CD14-positive monocyte (primary cell): ENCODE data around the gene ACTR3. TPM values are rescaled to one million over a fixed set of nuclear protein-coding genes. Genes with fewer than 3 reads are reported as not detected.
"Not testable (repeated sequence)": the region's sequence is repeated elsewhere in the genome, so short reads cannot be mapped to it uniquely, and the experiment has no call there.

Experiments
- DNase-seq, 3 donors: peaks; one replicate each; pipeline ENCODE4 v3.0.0-alpha.2; 2011 to 2022
- H2AFZ ChIP-seq: 2 replicates; pipeline ENCODE4 v1.6.0; 2012; ENCODE audit warnings: mild to moderate bottlenecking, low read depth, low read length, inconsistent platforms; ENCODE audit not compliant: insufficient read depth, poor library complexity, severe bottlenecking
- H3K27ac ChIP-seq, 2 donors: 1 replicate in 1 of 2; 2 replicates in 1 of 2; pipeline ENCODE4 v1.5.1; 2012 to 2013; ENCODE audit warnings: low read length in 2 of 2, control low read depth in 1 of 2, inconsistent platforms in 1 of 2, low read depth in 1 of 2, mild to moderate bottlenecking in 1 of 2
- H3K27me3 ChIP-seq, 2 donors: one replicate each; pipeline versions ENCODE4 v1.6.0 to v1.6.1; 2011 to 2013; ENCODE audit warnings: low read length in 2 of 2; ENCODE audit not compliant: control insufficient read depth in 2 of 2, insufficient read depth in 2 of 2
- H3K36me3 ChIP-seq, 2 donors: replicated peaks in 1 of 2; 1 replicate in 1 of 2; 2 replicates in 1 of 2; pipeline versions ENCODE4 v1.5.1 to v1.6.1; 2012 to 2013; ENCODE audit warnings: low read length in 2 of 2, control low read depth in 1 of 2, inconsistent platforms in 1 of 2, mild to moderate bottlenecking in 1 of 2; ENCODE audit not compliant: insufficient read depth in 2 of 2, control insufficient read depth in 1 of 2
- H3K4me1 ChIP-seq, 2 donors: 1 replicate in 1 of 2; 2 replicates in 1 of 2; pipeline versions ENCODE4 v1.5.1 to v1.6.1; 2012 to 2013; ENCODE audit warnings: low read length in 2 of 2, control low read depth in 1 of 2, inconsistent platforms in 1 of 2, mild to moderate bottlenecking in 1 of 2, moderate library complexity in 1 of 2; ENCODE audit not compliant: insufficient read depth in 2 of 2, control insufficient read depth in 1 of 2
- H3K4me2 ChIP-seq: replicated peaks from 2 replicates; pipeline ENCODE3; 2012; ENCODE audit warnings: low read length, moderate library complexity, mild to moderate bottlenecking; ENCODE audit not compliant: poor library complexity, severe bottlenecking; ENCODE audit errors: extremely low read depth
- H3K4me3 ChIP-seq, 3 experiments: fragments of 200-600 bp in 1 of 3; sonication (generic) in 1 of 3; replicated peaks in 1 of 3; 1 replicate in 2 of 3; 2 replicates in 1 of 3; pipeline ENCODE4 v1.5.1; 2011 to 2013; ENCODE audit warnings: low read length in 3 of 3, mild to moderate bottlenecking in 3 of 3, control low read depth in 2 of 3, low read depth in 2 of 3, inconsistent platforms in 1 of 3, moderate library complexity in 1 of 3
- H3K79me2 ChIP-seq: 2 replicates; pipeline ENCODE4 v1.6.0; 2012; ENCODE audit warnings: mild to moderate bottlenecking, control low read depth, inconsistent platforms, low read length, moderate library complexity; ENCODE audit not compliant: insufficient read depth
- H3K9ac ChIP-seq: 2 replicates; pipeline ENCODE4 v1.6.0; 2017; ENCODE audit warnings: low read length, mild to moderate bottlenecking; ENCODE audit not compliant: insufficient read depth, poor library complexity, severe bottlenecking
- H3K9me3 ChIP-seq, 2 donors: replicated peaks in 1 of 2; 1 replicate in 1 of 2; 2 replicates in 1 of 2; pipeline versions ENCODE4 v1.5.1 to v1.6.1; 2012 to 2013; ENCODE audit warnings: low read length in 2 of 2, control low read depth in 1 of 2; ENCODE audit not compliant: control insufficient read depth in 1 of 2, insufficient read depth in 1 of 2
- H4K20me1 ChIP-seq: 2 replicates; pipeline ENCODE4 v1.6.0; 2012; ENCODE audit warnings: mild to moderate bottlenecking, low read length, control low read depth, moderate library complexity; ENCODE audit not compliant: insufficient read depth
- H3K27ac Mint-ChIP-seq, 7 donors: one replicate each; pipeline ENCODE4 v1.8.0; 2020; ENCODE audit warnings: mild to moderate bottlenecking in 7 of 7, mixed read lengths in 7 of 7, moderate library complexity in 6 of 7, inconsistent platforms in 2 of 7
- H3K27me3 Mint-ChIP-seq, 3 donors: one replicate each; pipeline ENCODE4 v1.8.0; 2021 to 2022; ENCODE audit warnings: low read depth in 3 of 3, mild to moderate bottlenecking in 3 of 3, mixed read lengths in 3 of 3, moderate library complexity in 3 of 3, inconsistent platforms in 1 of 3
- H3K36me3 Mint-ChIP-seq, 2 donors: one replicate each; pipeline ENCODE4 v1.8.0; 2020; ENCODE audit warnings: mixed read lengths in 2 of 2, inconsistent platforms in 1 of 2, mild to moderate bottlenecking in 1 of 2
- H3K4me1 Mint-ChIP-seq: one replicate; pipeline ENCODE4 v1.8.0; 2020; ENCODE audit warnings: mild to moderate bottlenecking, mixed read lengths
- H3K4me3 Mint-ChIP-seq, 2 donors: one replicate each; pipeline ENCODE4 v1.8.0; 2020; ENCODE audit warnings: mild to moderate bottlenecking in 2 of 2, mixed read lengths in 2 of 2, moderate library complexity in 1 of 2
- H3K9me3 Mint-ChIP-seq, 7 donors: one replicate each; pipeline ENCODE4 v1.8.0; 2020 to 2022; ENCODE audit warnings: mixed read lengths in 7 of 7, mild to moderate bottlenecking in 6 of 7, moderate library complexity in 6 of 7, inconsistent platforms in 2 of 7
- WGBS: methylation state at CpG from one replicate; pipeline ENCODE4 v1.1.5; 2013; ENCODE audit warnings: missing lambda C conversion rate; ENCODE audit not compliant: insufficient coverage; 5-methylcytosine and 5-hydroxymethylcytosine counted together
- intact Hi-C, 2 donors: fragments of 100-400 bp; cut with micrococcal nuclease; formaldehyde crosslinking; loops; one replicate each; pipeline versions ENCODE4 v1.15.0 to v1.15.1; 2023
- polyA plus RNA-seq, 3 donors: library from polyadenylated mRNA; depleted of rRNA in 1 of 3; unstranded in 2 of 3; stranded (reverse) in 1 of 3; fragments of 300-500 nt in 2 of 3; fragments of >200 nt in 1 of 3; fragmentation: Illumina TruSeq in 2 of 3; gene quantifications; 1 replicate in 2 of 3; 2 replicates in 1 of 3; pipeline ENCODE4 v1.2.3, GENCODE V29; 2012 to 2021
- TF ChIP-seq, protein P1 (sequence below): fragments of 200-600 bp; IDR thresholded peaks from one replicate; pipeline ENCODE4 v1.8.0; 2022; ENCODE audit warnings: antibody characterized with exemption, mild to moderate bottlenecking

ACTR3 gene
- polyA plus RNA-seq, 3 donors = 103 to 557 (median 464) TPM

DNA sequence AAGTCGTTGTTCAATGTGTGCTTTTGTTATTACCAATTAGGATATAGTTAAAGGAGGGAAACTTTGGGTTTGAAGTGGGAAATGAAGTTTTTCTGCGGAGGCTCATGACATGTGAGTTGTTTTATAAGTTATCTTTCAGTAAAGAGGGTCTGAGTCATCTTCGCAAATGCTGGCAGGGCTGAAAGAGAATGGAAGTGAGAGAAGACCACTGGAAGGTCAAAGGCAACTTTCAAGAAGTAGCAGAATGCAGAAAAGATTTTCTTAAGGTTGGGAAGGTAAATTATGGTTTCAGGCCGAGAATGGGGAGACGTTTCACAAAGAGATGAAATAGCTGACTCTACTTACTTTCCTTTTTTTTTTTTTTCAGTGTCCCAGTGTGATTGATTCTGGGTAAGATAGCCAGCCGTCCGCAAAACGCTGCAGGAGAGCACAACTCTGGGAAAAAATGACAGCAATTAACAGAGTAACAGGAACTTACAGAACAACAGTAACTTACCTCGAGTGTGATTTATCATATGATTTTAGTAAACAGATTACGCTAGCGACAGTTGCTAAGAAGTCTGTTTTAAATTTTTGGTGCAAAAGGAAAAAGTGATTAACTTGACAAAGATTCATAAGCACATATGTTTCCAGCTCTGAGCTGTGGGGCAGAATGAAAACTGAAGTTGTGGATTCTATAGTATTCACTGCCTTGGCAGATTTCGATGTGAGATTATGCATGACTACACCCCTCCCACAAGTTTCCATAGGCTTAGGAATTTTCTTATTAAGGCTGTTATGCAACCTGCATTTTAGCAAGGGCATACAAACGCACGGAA, 46.8 kb upstream of the ACTR3 start:
- TF ChIP-seq, protein P1, sequence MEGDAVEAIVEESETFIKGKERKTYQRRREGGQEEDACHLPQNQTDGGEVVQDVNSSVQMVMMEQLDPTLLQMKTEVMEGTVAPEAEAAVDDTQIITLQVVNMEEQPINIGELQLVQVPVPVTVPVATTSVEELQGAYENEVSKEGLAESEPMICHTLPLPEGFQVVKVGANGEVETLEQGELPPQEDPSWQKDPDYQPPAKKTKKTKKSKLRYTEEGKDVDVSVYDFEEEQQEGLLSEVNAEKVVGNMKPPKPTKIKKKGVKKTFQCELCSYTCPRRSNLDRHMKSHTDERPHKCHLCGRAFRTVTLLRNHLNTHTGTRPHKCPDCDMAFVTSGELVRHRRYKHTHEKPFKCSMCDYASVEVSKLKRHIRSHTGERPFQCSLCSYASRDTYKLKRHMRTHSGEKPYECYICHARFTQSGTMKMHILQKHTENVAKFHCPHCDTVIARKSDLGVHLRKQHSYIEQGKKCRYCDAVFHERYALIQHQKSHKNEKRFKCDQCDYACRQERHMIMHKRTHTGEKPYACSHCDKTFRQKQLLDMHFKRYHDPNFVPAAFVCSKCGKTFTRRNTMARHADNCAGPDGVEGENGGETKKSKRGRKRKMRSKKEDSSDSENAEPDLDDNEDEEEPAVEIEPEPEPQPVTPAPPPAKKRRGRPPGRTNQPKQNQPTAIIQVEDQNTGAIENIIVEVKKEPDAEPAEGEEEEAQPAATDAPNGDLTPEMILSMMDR = no peak
- no peak overlapping the region for H3K27ac Mint-ChIP-seq
- H3K4me2 ChIP-seq = no peak overlapping the region
- no peak overlapping the region for H3K9ac ChIP-seq
- H3K4me3 Mint-ChIP-seq = no peak overlapping the region
- no peak for DNase-seq
- no peaks in the 10 kb centered on the region for H4K20me1 ChIP-seq
- H3K79me2 ChIP-seq = no peaks in the 10 kb centered on the region
- H3K36me3 ChIP-seq = no peaks in the 10 kb centered on the region
- no peak overlapping the region for H3K27ac ChIP-seq
- H3K4me1 Mint-ChIP-seq = peaks cover 5% of the 10 kb centered on the region
- H3K9me3 ChIP-seq = no peaks in the 10 kb centered on the region
- intact Hi-C loops = no loop called here
- no peaks in the 10 kb centered on the region for H3K4me1 ChIP-seq
- H3K36me3 Mint-ChIP-seq = no peaks in the 10 kb centered on the region
- no peaks in the 10 kb centered on the region for H3K27me3 Mint-ChIP-seq
- H3K27me3 ChIP-seq = no peaks in the 10 kb centered on the region
- H2AFZ ChIP-seq = no peak overlapping the region
- peaks cover 2 to 7% (median 5%) of the 10 kb centered on the region in 7 donors for H3K9me3 Mint-ChIP-seq
- no peak overlapping the region for H3K4me3 ChIP-seq
- WGBS = 91% methylated on average over 3 of the region's 14 CpGs

DNA sequence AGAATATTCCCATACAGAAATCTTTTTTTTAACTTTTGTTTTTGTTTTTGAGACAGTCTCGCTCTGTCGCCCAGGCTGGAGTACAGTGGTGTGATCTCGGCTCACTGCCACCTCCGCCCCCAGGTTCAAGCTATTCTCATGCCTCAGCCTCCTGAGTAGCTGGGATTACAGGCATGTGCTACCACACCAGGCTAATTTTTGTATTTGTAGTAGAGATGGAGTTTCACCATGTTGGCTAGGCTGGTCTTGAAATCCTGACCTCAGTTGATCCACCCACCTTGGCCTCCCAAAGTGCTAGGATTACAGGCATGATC, 46.2 kb upstream of the ACTR3 start:
- H3K4me3 Mint-ChIP-seq, H3K4me1 ChIP-seq, intact Hi-C loops, H2AFZ ChIP-seq, H3K27ac Mint-ChIP-seq, H3K27me3 Mint-ChIP-seq, H3K36me3 Mint-ChIP-seq, DNase-seq, H4K20me1 ChIP-seq, H3K9me3 ChIP-seq, H3K36me3 ChIP-seq, H3K4me2 ChIP-seq, H3K9me3 Mint-ChIP-seq, H3K79me2 ChIP-seq, H3K9ac ChIP-seq, H3K27me3 ChIP-seq, H3K4me1 Mint-ChIP-seq, H3K27ac ChIP-seq, H3K4me3 ChIP-seq: not testable (repeated sequence)
- WGBS = 98% methylated on average over 4 of the region's 4 CpGs
